ENCODE results near the gene FADS3. TPM values are rescaled to one million over a fixed set of nuclear protein-coding genes. Genes with fewer than 3 reads are reported as not detected.

The FADS3 gene
- total RNA-seq, 6 experiments from 2014 or later: 126 to 161 (median 137) TPM

DNA sequence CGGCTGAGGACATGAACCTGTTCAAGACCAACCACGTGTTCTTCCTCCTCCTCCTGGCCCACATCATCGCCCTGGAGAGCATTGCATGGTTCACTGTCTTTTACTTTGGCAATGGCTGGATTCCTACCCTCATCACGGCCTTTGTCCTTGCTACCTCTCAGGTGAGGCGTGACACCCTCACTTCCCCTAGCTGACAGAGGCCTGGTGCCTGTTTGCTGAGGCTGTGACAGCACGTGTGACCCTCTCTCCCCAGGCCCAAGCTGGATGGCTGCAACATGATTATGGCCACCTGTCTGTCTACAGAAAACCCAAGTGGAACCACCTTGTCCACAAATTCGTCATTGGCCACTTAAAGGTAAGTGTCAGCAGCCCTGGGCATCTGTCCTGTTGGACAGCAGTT is 51.0 kb downstream of the FADS3 start:
- no peak overlapping the region for H3K27ac Mint-ChIP-seq
- TF ChIP-seq, protein P1, sequence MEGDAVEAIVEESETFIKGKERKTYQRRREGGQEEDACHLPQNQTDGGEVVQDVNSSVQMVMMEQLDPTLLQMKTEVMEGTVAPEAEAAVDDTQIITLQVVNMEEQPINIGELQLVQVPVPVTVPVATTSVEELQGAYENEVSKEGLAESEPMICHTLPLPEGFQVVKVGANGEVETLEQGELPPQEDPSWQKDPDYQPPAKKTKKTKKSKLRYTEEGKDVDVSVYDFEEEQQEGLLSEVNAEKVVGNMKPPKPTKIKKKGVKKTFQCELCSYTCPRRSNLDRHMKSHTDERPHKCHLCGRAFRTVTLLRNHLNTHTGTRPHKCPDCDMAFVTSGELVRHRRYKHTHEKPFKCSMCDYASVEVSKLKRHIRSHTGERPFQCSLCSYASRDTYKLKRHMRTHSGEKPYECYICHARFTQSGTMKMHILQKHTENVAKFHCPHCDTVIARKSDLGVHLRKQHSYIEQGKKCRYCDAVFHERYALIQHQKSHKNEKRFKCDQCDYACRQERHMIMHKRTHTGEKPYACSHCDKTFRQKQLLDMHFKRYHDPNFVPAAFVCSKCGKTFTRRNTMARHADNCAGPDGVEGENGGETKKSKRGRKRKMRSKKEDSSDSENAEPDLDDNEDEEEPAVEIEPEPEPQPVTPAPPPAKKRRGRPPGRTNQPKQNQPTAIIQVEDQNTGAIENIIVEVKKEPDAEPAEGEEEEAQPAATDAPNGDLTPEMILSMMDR (IDR thresholded peaks at IDR 0.05): no peak
- no peak for DNase-seq
- H3K9me3 Mint-ChIP-seq: no peaks in the 10 kb centered on the region
- H3K4me3 Mint-ChIP-seq: no peak overlapping the region
- H3K36me3 Mint-ChIP-seq (ENCODE audit: low read depth): peaks cover 23% of the 10 kb centered on the region
- peaks cover 3% of the 10 kb centered on the region; the same call in 1 of the 2 replicates for H3K27me3 Mint-ChIP-seq (ENCODE audit: insufficient read depth)
- H3K4me1 Mint-ChIP-seq (ENCODE audit: low read depth): peaks cover 5% of the 10 kb centered on the region

DNA sequence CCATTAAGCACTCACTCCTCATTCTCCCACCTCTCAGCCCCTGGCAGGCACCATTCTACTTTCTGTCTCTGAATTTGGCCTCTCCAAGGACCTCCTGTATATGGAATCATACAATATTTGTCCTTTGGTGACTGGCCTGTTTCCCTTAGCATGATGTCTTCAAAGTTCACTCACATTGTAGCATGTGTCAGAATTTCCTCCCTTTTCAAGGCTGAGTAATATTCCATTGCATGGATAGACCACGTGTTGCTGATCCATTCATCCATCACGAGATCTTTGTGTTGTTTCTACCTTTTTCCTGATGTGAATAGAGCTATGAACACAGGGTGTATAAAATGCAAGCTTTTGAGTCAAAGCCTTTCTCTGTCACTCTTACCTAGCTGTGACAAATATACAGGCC is 51.6 kb downstream of the FADS3 start:
- Mint-ChIP-seq H3K4me1 (ENCODE audit: low read depth) (peaks cover 11% of the 10 kb centered on the region), H3K4me3 (no peak overlapping the region), H3K36me3 (ENCODE audit: low read depth) (peaks cover 23% of the 10 kb centered on the region), H3K27ac (no peak overlapping the region), H3K27me3 (ENCODE audit: insufficient read depth) (peaks cover 3% of the 10 kb centered on the region; the same call in 1 of the 2 replicates), H3K9me3 (no peaks in the 10 kb centered on the region)
- TF ChIP-seq, protein P1 (IDR thresholded peaks at IDR 0.05): no peak
- no peak for DNase-seq

DNA sequence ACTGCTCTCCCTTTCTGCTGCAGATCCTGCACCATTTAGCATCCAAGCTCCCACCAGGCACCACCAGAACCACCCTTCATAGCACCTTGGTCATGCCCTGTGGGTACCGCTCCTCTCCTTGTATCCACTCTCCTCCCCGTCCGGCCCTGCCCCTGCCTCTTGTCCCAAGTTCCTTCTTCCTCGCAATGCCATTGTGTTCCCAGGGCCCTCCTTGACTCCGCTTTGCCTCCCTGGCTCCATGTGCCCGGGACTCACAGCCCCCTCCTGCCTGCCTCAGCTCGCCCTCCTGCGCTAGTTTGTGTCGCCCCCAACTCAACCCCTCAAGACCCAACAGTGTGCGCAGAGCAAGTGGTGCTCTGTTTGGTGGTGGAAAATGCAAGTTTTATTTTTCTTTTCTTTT is 52.4 kb downstream of the FADS3 start:
- Mint-ChIP-seq H3K9me3 (no peaks in the 10 kb centered on the region), H3K27me3 (ENCODE audit: insufficient read depth) (peaks cover 3% of the 10 kb centered on the region; the same call in 1 of the 2 replicates), H3K4me3 (no peak overlapping the region), H3K4me1 (ENCODE audit: low read depth) (peaks cover 19% of the 10 kb centered on the region), H3K36me3 (ENCODE audit: low read depth) (peaks cover 23% of the 10 kb centered on the region), H3K27ac (no peak overlapping the region)
- TF ChIP-seq, protein P1 (IDR thresholded peaks at IDR 0.05): no peak
- DNase-seq: no peak

DNA sequence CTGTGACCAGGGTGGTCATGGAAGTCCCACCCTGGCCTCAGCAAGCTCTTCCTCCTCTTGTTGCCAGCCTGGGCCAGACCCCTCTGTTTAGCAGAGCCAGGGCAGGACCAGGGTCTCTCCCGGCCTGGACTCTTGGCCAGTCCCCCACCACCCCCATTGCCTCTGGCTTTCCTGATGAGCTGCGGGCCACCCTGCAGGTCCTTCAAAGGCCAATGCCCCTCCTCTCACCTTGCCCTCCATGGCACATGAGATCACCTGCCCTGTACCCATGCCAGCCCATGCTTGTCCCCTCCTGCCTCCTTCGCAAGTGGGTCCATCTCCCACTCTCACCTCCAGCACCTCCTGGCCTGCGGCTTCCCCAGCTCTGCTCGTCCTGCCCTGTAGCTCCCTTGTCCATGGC is 52.8 kb downstream of the FADS3 start:
- Mint-ChIP-seq H3K4me1 (ENCODE audit: low read depth) (peaks cover 23% of the 10 kb centered on the region), H3K36me3 (ENCODE audit: low read depth) (peaks cover 23% of the 10 kb centered on the region), H3K9me3 (no peaks in the 10 kb centered on the region), H3K4me3 (no peak overlapping the region), H3K27me3 (ENCODE audit: insufficient read depth) (peaks cover 3% of the 10 kb centered on the region; the same call in 1 of the 2 replicates), H3K27ac (no peak overlapping the region)
- DNase-seq: no peak
- TF ChIP-seq, protein P1 (IDR thresholded peaks at IDR 0.05): no peak

DNA sequence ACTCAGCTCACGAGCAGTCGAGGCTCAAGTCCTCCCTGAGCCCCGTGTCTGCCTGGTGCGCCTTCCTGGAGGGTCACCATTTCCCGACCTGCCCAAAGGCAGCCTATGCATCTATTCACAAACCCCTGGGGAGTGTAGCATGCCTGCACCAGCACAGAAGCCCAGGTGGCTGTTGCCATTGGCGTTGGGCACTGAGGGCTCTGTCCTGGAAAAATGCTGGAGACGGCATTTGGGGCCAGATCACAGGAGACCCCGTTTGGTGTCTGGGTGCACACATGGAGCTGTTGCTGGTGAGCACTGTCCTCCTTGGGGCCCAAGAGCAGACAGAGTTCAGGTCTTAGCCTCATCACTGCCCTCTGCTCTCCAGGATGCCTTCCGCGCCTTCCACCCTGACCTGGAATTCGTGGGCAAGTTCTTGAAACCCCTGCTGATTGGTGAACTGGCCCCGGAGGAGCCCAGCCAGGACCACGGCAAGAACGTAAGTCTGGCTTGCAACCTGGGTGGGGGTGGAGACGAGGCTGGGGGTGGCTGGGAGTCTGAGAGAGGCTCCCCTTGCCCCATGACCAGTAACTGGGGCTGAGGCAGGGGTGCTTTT is 53.8 kb downstream of the FADS3 start:
- peaks cover 3% of the 10 kb centered on the region; the same call in 1 of the 2 replicates for H3K27me3 Mint-ChIP-seq (ENCODE audit: insufficient read depth)

More for the DNA sequence above, 53.8 kb downstream of the FADS3 start:
- no peak overlapping the region for H3K4me3 Mint-ChIP-seq
- no peaks in the 10 kb centered on the region for H3K9me3 Mint-ChIP-seq
- peaks cover 26% of the 10 kb centered on the region for H3K4me1 Mint-ChIP-seq (ENCODE audit: low read depth)
- H3K27ac Mint-ChIP-seq: no peak overlapping the region
- H3K36me3 Mint-ChIP-seq (ENCODE audit: low read depth): peaks cover 23% of the 10 kb centered on the region
- TF ChIP-seq, protein P1 (IDR thresholded peaks at IDR 0.05): no peak
- DNase-seq: no peak
